Measurements from ENCODE around the gene ZNF638. TPM values are rescaled to one million over a fixed set of nuclear protein-coding genes. Genes with fewer than 3 reads are reported as not detected.

Gene ZNF638
- total RNA-seq, 1 donor from 2014 or later, result 91.7 TPM

DNA sequence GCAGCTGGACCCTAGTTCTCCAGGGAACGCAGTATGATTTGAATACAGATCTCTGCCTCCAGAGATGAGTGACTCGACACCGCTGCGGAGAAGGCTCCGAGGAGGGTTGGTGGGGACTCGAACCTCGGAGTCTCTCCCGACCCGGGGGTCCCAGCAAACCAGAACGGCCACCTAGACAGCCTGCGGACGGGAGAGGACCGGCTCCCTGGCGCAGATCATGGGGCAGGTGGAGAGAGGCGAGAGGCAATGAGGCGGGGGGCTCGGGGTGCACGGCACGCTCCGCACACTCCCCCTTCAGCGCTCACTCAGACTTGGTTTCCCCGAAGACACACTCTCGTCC, 134.3 kb downstream of the ZNF638 start:
- peak overlapping the region; percentile 94 for H3K4me2 ChIP-seq (ENCODE audit: low read length)
- DNase-seq (ENCODE audit: low read depth) (no peak), FAIRE-seq (no peak)
- peak overlapping the region; percentile 81 for H3K9ac ChIP-seq (ENCODE audit: low read length)
- peaks cover 9% of the 10 kb centered on the region for H3K36me3 Mint-ChIP-seq (ENCODE audit: low read depth, unreplicated experiment)
- H3K27me3 ChIP-seq (ENCODE audit: insufficient read depth, low read length), result peaks cover 17% of the 10 kb centered on the region
- no peak overlapping the region for H3K27ac ChIP-seq (ENCODE audit: low read depth, low read length)
- peaks cover 40% of the 10 kb centered on the region for H3K4me1 Mint-ChIP-seq (ENCODE audit: low read depth, unreplicated experiment)
- H3K4me1 ChIP-seq (ENCODE audit: insufficient read depth, low read length), result peaks cover 17% of the 10 kb centered on the region
- no peak for TF ChIP-seq EZH2 (IDR thresholded peaks at IDR 0.05; ENCODE audit: insufficient read depth, low read length)
- TF ChIP-seq, protein P1, sequence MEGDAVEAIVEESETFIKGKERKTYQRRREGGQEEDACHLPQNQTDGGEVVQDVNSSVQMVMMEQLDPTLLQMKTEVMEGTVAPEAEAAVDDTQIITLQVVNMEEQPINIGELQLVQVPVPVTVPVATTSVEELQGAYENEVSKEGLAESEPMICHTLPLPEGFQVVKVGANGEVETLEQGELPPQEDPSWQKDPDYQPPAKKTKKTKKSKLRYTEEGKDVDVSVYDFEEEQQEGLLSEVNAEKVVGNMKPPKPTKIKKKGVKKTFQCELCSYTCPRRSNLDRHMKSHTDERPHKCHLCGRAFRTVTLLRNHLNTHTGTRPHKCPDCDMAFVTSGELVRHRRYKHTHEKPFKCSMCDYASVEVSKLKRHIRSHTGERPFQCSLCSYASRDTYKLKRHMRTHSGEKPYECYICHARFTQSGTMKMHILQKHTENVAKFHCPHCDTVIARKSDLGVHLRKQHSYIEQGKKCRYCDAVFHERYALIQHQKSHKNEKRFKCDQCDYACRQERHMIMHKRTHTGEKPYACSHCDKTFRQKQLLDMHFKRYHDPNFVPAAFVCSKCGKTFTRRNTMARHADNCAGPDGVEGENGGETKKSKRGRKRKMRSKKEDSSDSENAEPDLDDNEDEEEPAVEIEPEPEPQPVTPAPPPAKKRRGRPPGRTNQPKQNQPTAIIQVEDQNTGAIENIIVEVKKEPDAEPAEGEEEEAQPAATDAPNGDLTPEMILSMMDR (IDR thresholded peaks at IDR 0.05; ENCODE audit: insufficient read depth, low read depth, low read length), result no peak
- H3K27ac Mint-ChIP-seq (ENCODE audit: unreplicated experiment), result no peak overlapping the region
- H3K4me3 Mint-ChIP-seq (ENCODE audit: unreplicated experiment), result no peak overlapping the region
- no peaks in the 10 kb centered on the region for H3K9me3 Mint-ChIP-seq (ENCODE audit: unreplicated experiment)
- H3K9me3 ChIP-seq (ENCODE audit: insufficient read depth, low read depth, low read length), result peaks cover 5% of the 10 kb centered on the region
- H4K20me1 ChIP-seq (ENCODE audit: insufficient read depth, low read length), result no peaks in the 10 kb centered on the region
- no peaks in the 10 kb centered on the region for H3K79me2 ChIP-seq (ENCODE audit: insufficient read depth, low read length)
- peak overlapping the region; percentile 72 for H3K4me3 ChIP-seq (ENCODE audit: insufficient read depth, low read depth, low read length)
- H2AFZ ChIP-seq (ENCODE audit: low read depth, low read length), result peak overlapping the region; percentile 84
- H3K36me3 ChIP-seq (ENCODE audit: insufficient read depth, low read length), result no peaks in the 10 kb centered on the region
- no peaks in the 10 kb centered on the region for H3K27me3 Mint-ChIP-seq (ENCODE audit: low read depth, unreplicated experiment)

DNA sequence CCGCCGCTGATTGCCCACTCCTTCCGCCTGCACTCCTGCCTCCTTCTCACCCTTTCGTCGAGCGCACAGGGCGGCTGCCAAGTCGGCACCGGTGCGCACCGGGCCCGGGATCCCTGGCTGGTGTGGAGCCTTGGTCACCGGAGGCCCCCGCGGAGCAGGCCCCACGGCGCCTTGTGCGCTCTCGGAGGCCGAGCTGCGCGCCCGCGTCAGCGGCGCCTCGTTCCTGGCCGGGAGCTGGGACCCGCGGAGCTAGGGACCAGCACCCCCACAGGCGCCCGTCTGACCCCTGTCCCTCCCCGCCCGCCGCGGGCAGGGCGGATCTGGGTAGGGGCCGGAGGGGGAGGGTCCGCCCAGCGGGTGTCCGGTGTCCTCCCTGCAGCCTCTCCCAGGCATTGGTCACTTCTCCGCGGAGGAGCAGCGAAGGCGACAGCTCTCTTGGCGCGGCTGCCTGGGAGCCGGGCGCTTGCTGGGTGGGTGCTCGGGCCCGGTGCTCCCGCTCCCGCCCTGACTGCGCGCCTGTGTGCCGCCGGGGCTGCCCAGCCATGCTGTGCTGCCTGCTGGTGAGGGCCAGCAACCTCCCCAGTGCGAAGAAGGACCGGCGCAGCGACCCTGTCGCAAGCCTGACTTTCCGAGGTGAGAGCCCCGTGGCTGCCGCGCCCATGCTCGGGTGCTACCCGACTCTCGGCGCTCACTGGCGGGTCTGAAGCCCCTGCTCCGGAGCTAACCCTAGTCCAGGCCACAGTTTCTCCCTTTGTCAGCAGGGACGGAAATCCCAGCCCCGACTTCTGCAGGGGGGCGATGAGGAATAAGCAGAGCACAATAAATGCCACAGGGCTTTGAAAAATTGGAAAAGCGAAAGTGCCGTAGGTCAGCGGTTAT, 135.0 kb downstream of the ZNF638 start:
- Mint-ChIP-seq H3K4me1 (ENCODE audit: low read depth, unreplicated experiment) (peaks cover 38% of the 10 kb centered on the region), H3K36me3 (ENCODE audit: low read depth, unreplicated experiment) (peaks cover 5% of the 10 kb centered on the region), H3K27me3 (ENCODE audit: low read depth, unreplicated experiment) (no peaks in the 10 kb centered on the region), H3K27ac (ENCODE audit: unreplicated experiment) (no peak overlapping the region), H3K9me3 (ENCODE audit: unreplicated experiment) (no peaks in the 10 kb centered on the region), H3K4me3 (ENCODE audit: unreplicated experiment) (peak overlapping the region; percentile 84)
- Histone ChIP-seq H3K27me3 (ENCODE audit: insufficient read depth, low read length) (peaks cover 17% of the 10 kb centered on the region), H3K9ac (ENCODE audit: low read length) (peak overlapping the region; percentile 81), H3K4me1 (ENCODE audit: insufficient read depth, low read length) (peaks cover 18% of the 10 kb centered on the region), H3K4me2 (ENCODE audit: low read length) (peak overlapping the region; percentile 94), H2AFZ (ENCODE audit: low read depth, low read length) (peak overlapping the region; percentile 84), H4K20me1 (ENCODE audit: insufficient read depth, low read length) (no peaks in the 10 kb centered on the region), H3K27ac (ENCODE audit: low read depth, low read length) (no peak overlapping the region), H3K36me3 (ENCODE audit: insufficient read depth, low read length) (no peaks in the 10 kb centered on the region), H3K9me3 (ENCODE audit: insufficient read depth, low read depth, low read length) (peaks cover 5% of the 10 kb centered on the region), H3K79me2 (ENCODE audit: insufficient read depth, low read length) (no peaks in the 10 kb centered on the region), H3K4me3 (ENCODE audit: insufficient read depth, low read depth, low read length) (peak overlapping the region; percentile 72)
- TF ChIP-seq, protein P1 (IDR thresholded peaks at IDR 0.05; ENCODE audit: insufficient read depth, low read depth, low read length), result no peak
- TF ChIP-seq EZH2 (IDR thresholded peaks at IDR 0.05; ENCODE audit: insufficient read depth, low read length), result peak; percentile 38
- DNase-seq (ENCODE audit: low read depth), result peak; percentile 25
- FAIRE-seq, result no peak
